Mesenchymal stem cell (in vitro differentiated cells and primary cell): ENCODE results near the gene VWA3B.
"Not testable (repeated sequence)": the region's sequence is repeated elsewhere in the genome, so short reads cannot be mapped to it uniquely, and the experiment has no call there.

Experiments
- DNase-seq: peaks from one replicate; pipeline ENCODE4 v3.0.0-alpha.2; 2013
- H2AFZ ChIP-seq: one replicate; pipeline ENCODE4 v1.6.1; 2013; ENCODE audit warnings: low read depth, mild to moderate bottlenecking, control low read depth, inconsistent platforms, low read length, moderate library complexity
- H2AK5ac ChIP-seq: 2 replicates; pipeline ENCODE4 v1.6.1; 2013; ENCODE audit warnings: low read length, moderate library complexity, mild to moderate bottlenecking, inconsistent platforms; ENCODE audit not compliant: severe bottlenecking
- H2BK120ac ChIP-seq: one replicate; pipeline ENCODE4 v1.6.1; 2013; ENCODE audit warnings: low read depth, mild to moderate bottlenecking, inconsistent platforms, low read length, moderate library complexity
- H2BK12ac ChIP-seq, 2 experiments: one replicate each; pipeline ENCODE4 v1.6.1; 2013; ENCODE audit warnings: inconsistent platforms in 2 of 2, low read length in 2 of 2, mild to moderate bottlenecking in 2 of 2, moderate library complexity in 2 of 2, control low read depth in 1 of 2
- H2BK15ac ChIP-seq: one replicate; pipeline ENCODE4 v1.6.1; 2013; ENCODE audit warnings: mild to moderate bottlenecking, low read depth, inconsistent platforms; ENCODE audit not compliant: poor library complexity, severe bottlenecking
- H2BK5ac ChIP-seq: 2 replicates; pipeline ENCODE4 v1.6.1; 2013; ENCODE audit warnings: low read depth, mild to moderate bottlenecking, low read length, control low read depth, inconsistent platforms; ENCODE audit not compliant: poor library complexity, severe bottlenecking
- H3K14ac ChIP-seq, 2 experiments: one replicate each; pipeline ENCODE4 v1.6.1; 2013; ENCODE audit warnings: inconsistent platforms in 2 of 2, low read length in 2 of 2, control low read depth in 1 of 2, mild to moderate bottlenecking in 1 of 2, moderate library complexity in 1 of 2
- H3K18ac ChIP-seq, 2 experiments: one replicate each; pipeline ENCODE4 v1.6.1; 2013; ENCODE audit warnings: inconsistent platforms in 2 of 2, low read length in 2 of 2, control low read depth in 1 of 2, low read depth in 1 of 2, mild to moderate bottlenecking in 1 of 2
- H3K23ac ChIP-seq, 2 experiments: one replicate each; pipeline ENCODE4 v1.6.1; 2013; ENCODE audit warnings: inconsistent platforms in 2 of 2, low read length in 2 of 2, mild to moderate bottlenecking in 2 of 2, moderate library complexity in 2 of 2, control low read depth in 1 of 2
- H3K27ac ChIP-seq: 2 replicates; pipeline ENCODE4 v1.5.1; 2013; ENCODE audit warnings: mild to moderate bottlenecking, moderate library complexity, low read length, control low read depth, inconsistent platforms; ENCODE audit not compliant: poor library complexity, severe bottlenecking
- H3K27me3 ChIP-seq, 2 experiments: 2 replicates each; pipeline versions ENCODE4 v1.6.1 to v1.7.0; 2013; ENCODE audit warnings: low read length in 2 of 2, mild to moderate bottlenecking in 2 of 2, moderate library complexity in 2 of 2, control low read depth in 1 of 2, inconsistent platforms in 1 of 2; ENCODE audit not compliant: control insufficient read depth in 1 of 2, insufficient read depth in 1 of 2
- H3K36me3 ChIP-seq, 2 experiments: 2 replicates each; pipeline versions ENCODE4 v1.6.1 to v1.7.0; 2013; ENCODE audit warnings: low read length in 2 of 2, control low read depth in 1 of 2, inconsistent platforms in 1 of 2, low read depth in 1 of 2, mild to moderate bottlenecking in 1 of 2; ENCODE audit not compliant: insufficient read depth in 2 of 2, control insufficient read depth in 1 of 2
- H3K4ac ChIP-seq, 2 experiments: one replicate each; pipeline ENCODE4 v1.6.1; 2013; ENCODE audit warnings: inconsistent platforms in 2 of 2, low read length in 2 of 2, mild to moderate bottlenecking in 2 of 2, moderate library complexity in 2 of 2, control low read depth in 1 of 2, low read depth in 1 of 2
- H3K4me1 ChIP-seq: 2 replicates; pipeline ENCODE4 v1.6.1; 2013; ENCODE audit warnings: low read depth, low read length, control low read depth; ENCODE audit not compliant: control insufficient read depth, insufficient read depth
- H3K4me2 ChIP-seq: 2 replicates; pipeline ENCODE4 v1.6.1; 2013; ENCODE audit warnings: low read length, mild to moderate bottlenecking, inconsistent platforms; ENCODE audit not compliant: poor library complexity, severe bottlenecking
- H3K4me3 ChIP-seq, 2 experiments: 2 replicates each; pipeline versions ENCODE4 v1.5.1 to v1.7.0; 2013; ENCODE audit warnings: low read length in 2 of 2, mild to moderate bottlenecking in 2 of 2, control low read depth in 1 of 2, low read depth in 1 of 2; ENCODE audit not compliant: insufficient read depth in 1 of 2
- H3K79me1 ChIP-seq: replicated peaks from 2 replicates; pipeline ENCODE4 v1.6.1; 2013; ENCODE audit warnings: mild to moderate bottlenecking, control low read depth, low read length, inconsistent platforms; ENCODE audit not compliant: poor library complexity, severe bottlenecking
- H3K9ac ChIP-seq: 2 replicates; pipeline ENCODE4 v1.7.0; 2013; ENCODE audit warnings: mild to moderate bottlenecking, low read length, moderate library complexity
- H3K9me3 ChIP-seq: 2 replicates; pipeline ENCODE4 v1.7.0; 2013; ENCODE audit warnings: mild to moderate bottlenecking, low read length; ENCODE audit not compliant: control insufficient read depth
- H4K8ac ChIP-seq: one replicate; pipeline ENCODE4 v1.6.1; 2013; ENCODE audit warnings: inconsistent platforms, mild to moderate bottlenecking, low read length, moderate library complexity
- H4K91ac ChIP-seq: one replicate; pipeline ENCODE4 v1.6.1; 2013; ENCODE audit warnings: mild to moderate bottlenecking, low read length, inconsistent platforms
- WGBS: methylation state at CpG from one replicate; pipeline ENCODE4 v1.1.7; 2013; ENCODE audit warnings: mixed read lengths; 5-methylcytosine and 5-hydroxymethylcytosine counted together

Gene VWA3B

DNA sequence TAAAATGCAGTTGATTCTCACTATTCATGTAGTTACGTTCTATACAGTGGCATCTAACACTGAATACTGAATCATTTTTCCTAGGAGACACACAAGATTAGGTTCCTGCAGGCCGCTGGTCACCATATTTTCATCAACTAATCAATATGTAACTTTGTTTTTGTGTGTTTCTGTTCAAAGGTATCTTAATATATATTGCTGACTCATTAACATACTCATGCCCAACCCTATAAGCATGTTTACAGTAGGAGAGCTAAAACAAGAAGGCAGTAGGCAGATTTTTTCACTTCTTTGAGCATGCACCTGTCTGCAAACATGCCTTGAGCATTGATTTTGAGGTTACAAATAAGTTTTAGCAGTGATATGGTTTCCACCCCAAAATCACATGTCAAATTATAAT, 229.0 kb downstream of the VWA3B start:
- H3K4me2 ChIP-seq: no peak overlapping the region
- no peak overlapping the region for H4K8ac ChIP-seq
- H3K4me3 ChIP-seq: no peak overlapping the region
- peaks cover 14% of the 10 kb centered on the region for H3K9me3 ChIP-seq
- H3K4ac ChIP-seq: no peak overlapping the region
- WGBS: 80% methylated on average over 1 of the region's 2 CpGs
- no peaks in the 10 kb centered on the region for H3K79me1 ChIP-seq
- no peaks in the 10 kb centered on the region for H3K4me1 ChIP-seq
- no peaks in the 10 kb centered on the region for H3K36me3 ChIP-seq
- H3K23ac ChIP-seq: no peak overlapping the region
- no peak overlapping the region for H3K14ac ChIP-seq
- H3K18ac ChIP-seq: no peak overlapping the region
- H2AFZ ChIP-seq: no peak overlapping the region
- H2BK120ac ChIP-seq: no peak overlapping the region
- H3K27me3 ChIP-seq: peaks cover 10 to 22% of the 10 kb centered on the region in 2 experiments
- no peak overlapping the region for H2AK5ac ChIP-seq
- no peak for DNase-seq
- H2BK15ac ChIP-seq: no peak overlapping the region
- H3K27ac ChIP-seq: no peak overlapping the region
- no peak overlapping the region for H4K91ac ChIP-seq
- H2BK5ac ChIP-seq: no peak overlapping the region
- H3K9ac ChIP-seq: no peak overlapping the region
- H2BK12ac ChIP-seq: no peak overlapping the region

DNA sequence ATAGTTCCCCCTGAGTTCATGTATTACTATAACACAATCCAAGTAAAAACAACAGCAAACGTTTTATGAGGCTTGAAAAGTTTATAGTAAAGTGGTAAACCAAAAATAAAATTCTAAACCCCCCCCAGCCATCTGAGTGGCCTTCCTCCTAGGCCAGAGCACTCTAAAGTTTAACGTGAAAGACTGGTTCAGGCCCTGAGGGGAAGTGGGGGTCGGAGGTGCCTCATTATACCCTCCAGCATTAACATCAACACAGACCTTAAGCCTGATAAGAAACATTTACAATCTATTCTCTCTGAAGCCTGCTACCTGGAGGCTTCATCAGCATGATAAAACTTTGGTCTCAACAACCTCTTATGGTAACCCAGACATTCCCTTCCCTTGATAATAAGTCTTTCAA, 230.2 kb downstream of the VWA3B start:
- H4K91ac ChIP-seq: no peak overlapping the region
- no peaks in the 10 kb centered on the region for H3K79me1 ChIP-seq
- H3K27ac ChIP-seq: no peak overlapping the region
- no peak for DNase-seq
- no peaks in the 10 kb centered on the region for H3K4me1 ChIP-seq
- no peak overlapping the region for H2BK15ac ChIP-seq
- no peak overlapping the region for H2AK5ac ChIP-seq
- H3K36me3 ChIP-seq: no peaks in the 10 kb centered on the region
- no peak overlapping the region for H3K4me3 ChIP-seq
- H3K9ac ChIP-seq: no peak overlapping the region
- no peak overlapping the region for H3K18ac ChIP-seq
- no peak overlapping the region for H3K23ac ChIP-seq
- peaks cover 2 to 10% of the 10 kb centered on the region in 2 experiments for H3K27me3 ChIP-seq
- no peak overlapping the region for H2BK12ac ChIP-seq
- WGBS: 26% methylated on average over 2 of the region's 3 CpGs
- no peak overlapping the region for H2BK5ac ChIP-seq
- H3K4ac ChIP-seq: no peak overlapping the region
- H4K8ac ChIP-seq: no peak overlapping the region
- H3K14ac ChIP-seq: no peak overlapping the region
- H3K4me2 ChIP-seq: no peak overlapping the region
- H3K9me3 ChIP-seq: peaks cover 24% of the 10 kb centered on the region
- H2AFZ ChIP-seq: no peak overlapping the region
- no peak overlapping the region for H2BK120ac ChIP-seq

DNA sequence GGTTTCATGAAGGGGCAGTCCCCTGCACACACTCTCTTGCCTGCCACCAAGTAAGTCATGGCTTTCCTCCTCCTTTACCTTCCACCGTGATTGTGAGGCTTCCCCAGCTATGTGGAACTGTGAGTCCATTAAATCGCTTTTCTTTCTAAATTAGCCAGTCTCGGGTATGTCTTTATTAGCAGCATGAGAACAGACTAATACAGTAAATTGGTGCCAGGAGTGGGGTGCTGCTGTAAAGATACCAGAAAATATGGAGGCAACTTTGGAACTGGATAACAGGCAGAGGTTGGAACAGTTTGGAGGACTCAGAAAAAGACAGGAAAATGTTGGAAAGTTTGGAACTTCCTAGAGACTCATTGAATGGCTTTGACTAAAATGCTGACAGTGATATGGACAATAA, 233.2 kb downstream of the VWA3B start:
- not testable (repeated sequence) for H4K91ac ChIP-seq, H2BK12ac ChIP-seq, H3K23ac ChIP-seq, H3K4me2 ChIP-seq, H3K18ac ChIP-seq, H2BK120ac ChIP-seq, H3K4ac ChIP-seq, H2AK5ac ChIP-seq, H3K9ac ChIP-seq, H2BK15ac ChIP-seq, H3K27ac ChIP-seq, H3K79me1 ChIP-seq, H3K14ac ChIP-seq, H3K27me3 ChIP-seq, H3K36me3 ChIP-seq, H2AFZ ChIP-seq, H3K4me1 ChIP-seq, DNase-seq, H3K4me3 ChIP-seq, H2BK5ac ChIP-seq, H4K8ac ChIP-seq
- WGBS: 90% methylated on average over 3 of the region's 3 CpGs
- H3K9me3 ChIP-seq: peaks cover 37% of the 10 kb centered on the region

DNA sequence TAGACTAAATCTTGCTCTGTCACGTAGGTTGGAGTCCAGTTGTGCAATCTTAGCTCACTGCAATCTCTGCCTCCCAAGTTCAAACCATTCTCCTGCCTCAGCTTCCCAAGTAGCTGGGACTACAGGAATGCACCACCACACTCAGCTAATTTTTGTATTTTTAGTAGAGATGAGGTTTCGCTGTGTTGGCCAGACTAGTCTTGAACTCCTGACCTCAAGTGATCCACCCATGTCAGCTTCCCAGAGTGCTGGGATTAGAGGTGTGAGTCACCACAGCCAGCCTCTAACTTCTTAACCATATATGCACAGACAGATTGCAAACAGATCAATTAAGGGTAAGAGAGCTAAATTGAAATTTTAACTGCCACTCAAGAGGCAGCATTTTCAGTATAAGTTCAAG, 237.2 kb downstream of the VWA3B start:
- peak; percentile 44 for DNase-seq
- Histone ChIP-seq H3K23ac (no peak overlapping the region), H3K9ac (no peak overlapping the region), H2BK15ac (no peak overlapping the region), H2AK5ac (no peak overlapping the region), H3K4ac (no peak overlapping the region), H2BK12ac (no peak overlapping the region), H3K14ac (no peak overlapping the region), H3K4me2 (no peak overlapping the region), H4K8ac (no peak overlapping the region), H2BK120ac (no peak overlapping the region), H3K27me3 (no peaks in the 10 kb centered on the region), H2AFZ (no peak overlapping the region), H3K4me3 (no peak overlapping the region), H3K18ac (no peak overlapping the region), H3K4me1 (no peaks in the 10 kb centered on the region), H3K9me3 (peaks cover 39% of the 10 kb centered on the region), H3K36me3 (no peaks in the 10 kb centered on the region), H3K27ac (no peak overlapping the region), H3K79me1 (no peaks in the 10 kb centered on the region), H4K91ac (no peak overlapping the region), H2BK5ac (no peak overlapping the region)
- 100% methylated on average over 1 of the region's 2 CpGs for WGBS
